ENCODE measurements around the gene NUDT2.

NUDT2 gene

GRCh38 chr9:34326690-34327089 is 2.7 kb upstream of the NUDT2 start:
- ChIA-PET POLR2A (no interaction called here), CTCF (interaction anchor here (1.1 kb wide), 1 partner anchor 52 kb away, joined by 3 read pairs; no protein-coding TSS in a partner anchor)
- Histone ChIP-seq H3K9me3 (ENCODE audit: control insufficient read depth, insufficient read depth, low read depth, low read length) (no peaks in the 10 kb centered on the region), H3K4me3 (ENCODE audit: low read depth, low read length) (no peak overlapping the region), H3K27ac (ENCODE audit: extremely low read depth, low read depth, low read length) (no peak overlapping the region), H3K36me3 (ENCODE audit: control insufficient read depth in 2 of 2, insufficient read depth in 1 of 2, low read length in 2 of 2) (no peaks in the 10 kb centered on the region), H3K4me1 (ENCODE audit: control insufficient read depth, insufficient read depth, low read length) (peaks cover 5% of the 10 kb centered on the region)
- TF ChIP-seq PRDM1 (tag by site-specific recombination; IDR thresholded peaks at IDR 0.05): peak; percentile 63
- no peak for TF ChIP-seq ZSCAN5A (tag by site-specific recombination; IDR thresholded peaks at IDR 0.05)
- TF ChIP-seq KLF9 (tag by site-specific recombination; IDR thresholded peaks at IDR 0.05; ENCODE audit: low read depth): no peak
- no peak for TF ChIP-seq ZNF707 (tag by site-specific recombination; IDR thresholded peaks at IDR 0.05)

DNA sequence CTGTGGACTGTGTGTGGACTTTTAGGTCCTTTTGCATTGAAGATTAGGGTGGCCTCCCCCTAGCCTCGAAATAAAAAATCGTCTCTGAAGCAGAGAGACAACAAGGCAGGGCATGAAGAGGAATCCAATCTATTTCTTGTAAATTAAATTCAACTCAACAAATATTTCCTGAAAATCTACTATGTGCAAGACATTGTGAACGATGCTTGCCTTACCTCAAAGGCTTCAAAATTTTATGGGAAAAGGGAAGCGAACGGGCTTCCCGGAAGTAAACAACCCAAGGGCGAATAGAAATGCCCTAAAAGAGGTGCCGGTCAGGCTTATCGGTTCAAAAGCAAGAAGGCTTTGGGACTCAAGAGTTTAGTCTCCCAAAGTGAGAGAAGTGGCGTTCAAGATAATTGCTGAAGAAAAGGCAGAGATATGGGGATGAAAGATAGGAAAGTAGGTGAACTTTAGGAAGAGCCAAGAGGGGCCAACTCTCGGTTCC is 826 bp upstream of the NUDT2 start:
- POLR2A ChIA-PET: interaction anchor here (0.8 to 1.0 kb wide), 2 partner anchors 48 to 280 kb away, joined by 4 read pairs; partner anchors contain the start of genes MYORG and UBAP2
- peak overlapping the region; percentile 69 for H3K27ac ChIP-seq (ENCODE audit: extremely low read depth, low read depth, low read length)
- H3K9me3 ChIP-seq (ENCODE audit: control insufficient read depth, insufficient read depth, low read depth, low read length): no peaks in the 10 kb centered on the region
- peaks cover under 1% of the 10 kb centered on the region; the same call in 1 of the 2 replicates for H3K4me1 ChIP-seq (ENCODE audit: control insufficient read depth, insufficient read depth, low read length)
- CTCF ChIA-PET: interaction anchor here (0.5 to 1.6 kb wide), 8 partner anchors 49 to 306 kb away, joined by 3 to 8 read pairs (median 4); partner anchors contain the start of genes MYORG and UBAP1
- H3K4me3 ChIP-seq (ENCODE audit: low read depth, low read length): peak overlapping the region; percentile 73
- H3K36me3 ChIP-seq (ENCODE audit: control insufficient read depth in 2 of 2, insufficient read depth in 1 of 2, low read length in 2 of 2): no peaks in the 10 kb centered on the region
- TF ChIP-seq KLF1 (tag by site-specific recombination; IDR thresholded peaks at IDR 0.05) (no peak), ZNF202 (tag by site-specific recombination; IDR thresholded peaks at IDR 0.05; ENCODE audit: borderline replicate concordance) (no peak), ZNF660 (tag by site-specific recombination; IDR thresholded peaks at IDR 0.05) (0 out of 2 replicates have a peak, but pooled peaks have one; percentile 34), ZNF654 (tag by site-specific recombination; IDR thresholded peaks at IDR 0.05; ENCODE audit: low read depth) (no peak), PRDM1 (tag by site-specific recombination; IDR thresholded peaks at IDR 0.05) (peak; percentile 61; the same call in 1 of the 2 replicates), BCL11A (tag by site-specific recombination; IDR thresholded peaks at IDR 0.05; ENCODE audit: low read depth) (no peak), WT1 (tag by site-specific recombination; IDR thresholded peaks at IDR 0.05) (no peak), IKZF3 (tag by site-specific recombination; IDR thresholded peaks at IDR 0.05) (peak; percentile 52), KLF7 (tag by site-specific recombination; IDR thresholded peaks at IDR 0.05; ENCODE audit: borderline replicate concordance) (no peak), ZBTB8A (tag by site-specific recombination; IDR thresholded peaks at IDR 0.05) (peak; percentile 99), SP7 (tag by site-specific recombination; IDR thresholded peaks at IDR 0.05) (no peak), ZNF626 (tag by site-specific recombination; IDR thresholded peaks at IDR 0.05) (no peak), ZBTB6 (tag by site-specific recombination; IDR thresholded peaks at IDR 0.05) (no peak), ZFP37 (tag by site-specific recombination; IDR thresholded peaks at IDR 0.05) (peak; percentile 99), ZNF366 (tag by site-specific recombination; conservative IDR thresholded peaks at IDR 0.05) (peak; percentile 60), ZNF133 (tag by site-specific recombination; IDR thresholded peaks at IDR 0.05) (no peak), ZNF692 (tag by site-specific recombination; IDR thresholded peaks at IDR 0.05) (0 out of 2 replicates have a peak, but pooled peaks have one; percentile 11), ZNF335 (tag by site-specific recombination; conservative IDR thresholded peaks at IDR 0.05) (peak; percentile 93), ZNF501 (tag by site-specific recombination; IDR thresholded peaks at IDR 0.05) (0 out of 2 replicates have a peak, but pooled peaks have one; percentile 67), ZNF394 (tag by site-specific recombination; IDR thresholded peaks at IDR 0.05; ENCODE audit: borderline replicate concordance) (no peak), ZBTB48 (tag by site-specific recombination; IDR thresholded peaks at IDR 0.05) (peak; percentile 62; the same call in 1 of the 2 replicates)
- TF ChIP-seq, protein P1, sequence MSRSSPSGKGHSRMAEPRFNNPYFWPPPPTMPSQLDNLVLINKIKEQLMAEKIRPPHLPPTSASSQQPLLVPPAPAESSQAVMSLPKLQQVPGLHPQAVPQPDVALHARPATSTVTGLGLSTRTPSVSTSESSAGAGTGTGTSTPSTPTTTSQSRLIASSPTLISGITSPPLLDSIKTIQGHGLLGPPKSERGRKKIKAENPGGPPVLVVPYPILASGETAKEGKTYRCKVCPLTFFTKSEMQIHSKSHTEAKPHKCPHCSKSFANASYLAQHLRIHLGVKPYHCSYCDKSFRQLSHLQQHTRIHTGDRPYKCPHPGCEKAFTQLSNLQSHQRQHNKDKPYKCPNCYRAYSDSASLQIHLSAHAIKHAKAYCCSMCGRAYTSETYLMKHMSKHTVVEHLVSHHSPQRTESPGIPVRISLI (tag by site-specific recombination; IDR thresholded peaks at IDR 0.05): no peak
- TF ChIP-seq, protein P2, sequence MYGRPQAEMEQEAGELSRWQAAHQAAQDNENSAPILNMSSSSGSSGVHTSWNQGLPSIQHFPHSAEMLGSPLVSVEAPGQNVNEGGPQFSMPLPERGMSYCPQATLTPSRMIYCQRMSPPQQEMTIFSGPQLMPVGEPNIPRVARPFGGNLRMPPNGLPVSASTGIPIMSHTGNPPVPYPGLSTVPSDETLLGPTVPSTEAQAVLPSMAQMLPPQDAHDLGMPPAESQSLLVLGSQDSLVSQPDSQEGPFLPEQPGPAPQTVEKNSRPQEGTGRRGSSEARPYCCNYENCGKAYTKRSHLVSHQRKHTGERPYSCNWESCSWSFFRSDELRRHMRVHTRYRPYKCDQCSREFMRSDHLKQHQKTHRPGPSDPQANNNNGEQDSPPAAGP (tag by site-specific recombination; IDR thresholded peaks at IDR 0.05): no peak
- TF ChIP-seq, protein P3, sequence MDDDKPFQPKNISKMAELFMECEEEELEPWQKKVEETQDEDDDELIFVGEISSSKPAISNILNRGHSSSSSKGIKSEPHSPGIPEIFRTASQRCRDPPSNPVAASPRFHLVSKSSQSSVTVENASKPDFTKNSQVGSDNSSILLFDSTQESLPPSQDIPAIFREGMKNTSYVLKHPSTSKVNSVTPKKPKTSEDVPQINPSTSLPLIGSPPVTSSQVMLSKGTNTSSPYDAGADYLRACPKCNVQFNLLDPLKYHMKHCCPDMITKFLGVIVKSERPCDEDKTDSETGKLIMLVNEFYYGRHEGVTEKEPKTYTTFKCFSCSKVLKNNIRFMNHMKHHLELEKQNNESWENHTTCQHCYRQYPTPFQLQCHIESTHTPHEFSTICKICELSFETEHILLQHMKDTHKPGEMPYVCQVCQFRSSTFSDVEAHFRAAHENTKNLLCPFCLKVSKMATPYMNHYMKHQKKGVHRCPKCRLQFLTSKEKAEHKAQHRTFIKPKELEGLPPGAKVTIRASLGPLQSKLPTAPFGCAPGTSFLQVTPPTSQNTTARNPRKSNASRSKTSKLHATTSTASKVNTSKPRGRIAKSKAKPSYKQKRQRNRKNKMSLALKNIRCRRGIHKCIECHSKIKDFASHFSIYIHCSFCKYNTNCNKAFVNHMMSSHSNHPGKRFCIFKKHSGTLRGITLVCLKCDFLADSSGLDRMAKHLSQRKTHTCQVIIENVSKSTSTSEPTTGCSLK (tag by site-specific recombination; IDR thresholded peaks at IDR 0.05): no peak

Data from HEK293 (cell line).